ENCODE results near the gene APLP1. TPM values are rescaled to one million over a fixed set of nuclear protein-coding genes. Genes with fewer than 3 reads are reported as not detected.

APLP1 gene
- polyA plus RNA-seq, 2 of the 4 experiments (the other 2 are of a cell fraction) = 54.7 to 60.4 TPM

- ChIA-PET CTCF (interaction anchor here (0.5 to 5.6 kb wide), 7 partner anchors 11 to 190 kb away, joined by 3 to 40 read pairs (median 6); no protein-coding TSS in a partner anchor), POLR2A (interaction anchor here (1.3 to 1.6 kb wide), 4 partner anchors 14 to 244 kb away, joined by 4 to 13 read pairs (median 8); partner anchors contain the start of genes KIRREL2, LIN37, POLR2I and TBCB)
- no peak for FAIRE-seq
- WGBS (ENCODE audit: missing lambda C conversion rate) = 91% methylated on average over 12 of the region's 12 CpGs
- H3K4me1 ChIP-seq = peaks cover 19% of the 10 kb centered on the region
- no peak overlapping the region for H3K27ac ChIP-seq
- no peak overlapping the region for H3K4me3 ChIP-seq
- DNase-seq (ENCODE audit: low read depth in 1 of 2, low spot score in 1 of 2) = no peak
- H3K4me2 ChIP-seq = no peak overlapping the region
- no peaks in the 10 kb centered on the region for H3K9me3 ChIP-seq
- TF ChIP-seq HES2 (IDR thresholded peaks at IDR 0.05) (no peak), PHF8 (IDR thresholded peaks at IDR 0.05; ENCODE audit: borderline replicate concordance, low read depth) (no peak), SREBF2 (IDR thresholded peaks at IDR 0.05) (no peak), ZFP36 (IDR thresholded peaks at IDR 0.05; ENCODE audit: borderline replicate concordance, partially characterized antibody) (no peak), RFX5 (IDR thresholded peaks at IDR 0.05) (no peak), RNF2 (IDR thresholded peaks at IDR 0.05; ENCODE audit: borderline replicate concordance, low read depth) (no peak), RCOR1 (IDR thresholded peaks at IDR 0.05; ENCODE audit: low read depth, low read length) (no peak), KDM1A (IDR thresholded peaks at IDR 0.05; ENCODE audit: low read depth) (no peak), EP300 (IDR thresholded peaks at IDR 0.05) (no peak), JUN (IDR thresholded peaks at IDR 0.05) (no peak), GATA3 (IDR thresholded peaks at IDR 0.05; ENCODE audit: borderline replicate concordance) (no peak), FOSB (CRISPR knock-in tag; IDR thresholded peaks at IDR 0.05) (no peak), FOSL2 (IDR thresholded peaks at IDR 0.05) (no peak), FOSL2 (CRISPR knock-in tag; IDR thresholded peaks at IDR 0.05) (no peak), HOXB13 (CRISPR knock-in tag; IDR thresholded peaks at IDR 0.05; ENCODE audit: low read depth) (no peak), HMGXB4 (CRISPR knock-in tag; IDR thresholded peaks at IDR 0.05; ENCODE audit: borderline replicate concordance) (no peak)
- no peak for ATAC-seq
Observed at GRCh38 chr19:35870798-35871197, 2.4 kb downstream of the APLP1 start.

- DNase-seq (ENCODE audit: low read depth in 1 of 2, low spot score in 1 of 2) = no peak
- no peak for ATAC-seq
- H3K4me3 ChIP-seq = no peak overlapping the region
- FAIRE-seq = no peak
- CTCF ChIA-PET = interaction anchor here (0.5 to 5.6 kb wide), 6 partner anchors 10 to 177 kb away, joined by 3 to 40 read pairs (median 3); no protein-coding TSS in a partner anchor
- H3K4me1 ChIP-seq = peaks cover 19% of the 10 kb centered on the region
- WGBS (ENCODE audit: missing lambda C conversion rate) = 82% methylated on average over 12 of the region's 12 CpGs
- TF ChIP-seq RCOR1 (IDR thresholded peaks at IDR 0.05; ENCODE audit: low read depth, low read length) (no peak), FOXS1 (CRISPR knock-in tag; IDR thresholded peaks at IDR 0.05) (no peak), FOSL2 (IDR thresholded peaks at IDR 0.05) (no peak), FOSL2 (CRISPR knock-in tag; IDR thresholded peaks at IDR 0.05) (no peak), CHD2 (IDR thresholded peaks at IDR 0.05; ENCODE audit: low read length, partially characterized antibody) (no peak), CEBPB (IDR thresholded peaks at IDR 0.05) (no peak)
- POLR2A ChIA-PET = no interaction called here
- no peaks in the 10 kb centered on the region for H3K9me3 ChIP-seq
- H3K4me2 ChIP-seq = no peak overlapping the region
- no peak overlapping the region for H3K27ac ChIP-seq
Observed at GRCh38 chr19:35871611-35872010, 3.2 kb downstream of the APLP1 start.

- FAIRE-seq (peak; percentile 70), ATAC-seq (no peak), DNase-seq (ENCODE audit: low read depth in 1 of 2, low spot score in 1 of 2) (peak in 1 of 2 experiments; percentile 56)
- Histone ChIP-seq H3K4me3 (no peak overlapping the region), H3K4me1 (peaks cover 19% of the 10 kb centered on the region), H3K9me3 (no peaks in the 10 kb centered on the region), H3K4me2 (no peak overlapping the region), H3K27ac (no peak overlapping the region)
- POLR2A ChIA-PET = interaction anchor here (0.7 kb wide), 1 partner anchor 182 kb away, joined by 3 read pairs; the partner anchor contains the start of gene THAP8
- 72% methylated on average over 5 of the region's 5 CpGs for WGBS (ENCODE audit: missing lambda C conversion rate)
- CTCF ChIA-PET = interaction anchor here (0.6 to 5.6 kb wide), 8 partner anchors 9 to 181 kb away, joined by 3 to 40 read pairs (median 3); no protein-coding TSS in a partner anchor
- no peak for TF ChIP-seq ZC3H11A (IDR thresholded peaks at IDR 0.05)
- TF ChIP-seq TP53 (CRISPR knock-in tag; IDR thresholded peaks at IDR 0.05) = no peak
- no peak for TF ChIP-seq ELK1 (IDR thresholded peaks at IDR 0.05; ENCODE audit: low read depth, low read length)
- no peak for TF ChIP-seq GATA3 (IDR thresholded peaks at IDR 0.05; ENCODE audit: borderline replicate concordance)
- no peak for TF ChIP-seq ZFP36 (IDR thresholded peaks at IDR 0.05; ENCODE audit: borderline replicate concordance, partially characterized antibody)
- no peak for TF ChIP-seq CHD4 (IDR thresholded peaks at IDR 0.05; ENCODE audit: borderline replicate concordance)
- TF ChIP-seq HMGXB4 (CRISPR knock-in tag; IDR thresholded peaks at IDR 0.05; ENCODE audit: borderline replicate concordance) = no peak
- no peak for TF ChIP-seq ZSCAN20 (CRISPR knock-in tag; IDR thresholded peaks at IDR 0.05)
- TF ChIP-seq SREBF2 (IDR thresholded peaks at IDR 0.05) = no peak
- no peak for TF ChIP-seq FOSL2 (IDR thresholded peaks at IDR 0.05)
- TF ChIP-seq FOSL2 (CRISPR knock-in tag; IDR thresholded peaks at IDR 0.05) = no peak
- no peak for TF ChIP-seq CEBPB (IDR thresholded peaks at IDR 0.05)
- no peak for TF ChIP-seq JUNB (IDR thresholded peaks at IDR 0.05)
- TF ChIP-seq HOXB13 (CRISPR knock-in tag; IDR thresholded peaks at IDR 0.05; ENCODE audit: low read depth) = no peak
- no peak for TF ChIP-seq NPAS2 (CRISPR knock-in tag; IDR thresholded peaks at IDR 0.05; ENCODE audit: borderline replicate concordance)
Observed at GRCh38 chr19:35872180-35872579, 3.8 kb downstream of the APLP1 start.
